GM18870 (cell line): ENCODE measurements around the gene IPO13.

Experiments used
- ATAC-seq: cut with Tn5 transposase; IDR thresholded peaks from one replicate; pipeline ENCODE4 v1.9.1; 2021; ENCODE audit warnings: moderate library complexity; ENCODE audit not compliant: unreplicated experiment

IPO13 gene, protein sequence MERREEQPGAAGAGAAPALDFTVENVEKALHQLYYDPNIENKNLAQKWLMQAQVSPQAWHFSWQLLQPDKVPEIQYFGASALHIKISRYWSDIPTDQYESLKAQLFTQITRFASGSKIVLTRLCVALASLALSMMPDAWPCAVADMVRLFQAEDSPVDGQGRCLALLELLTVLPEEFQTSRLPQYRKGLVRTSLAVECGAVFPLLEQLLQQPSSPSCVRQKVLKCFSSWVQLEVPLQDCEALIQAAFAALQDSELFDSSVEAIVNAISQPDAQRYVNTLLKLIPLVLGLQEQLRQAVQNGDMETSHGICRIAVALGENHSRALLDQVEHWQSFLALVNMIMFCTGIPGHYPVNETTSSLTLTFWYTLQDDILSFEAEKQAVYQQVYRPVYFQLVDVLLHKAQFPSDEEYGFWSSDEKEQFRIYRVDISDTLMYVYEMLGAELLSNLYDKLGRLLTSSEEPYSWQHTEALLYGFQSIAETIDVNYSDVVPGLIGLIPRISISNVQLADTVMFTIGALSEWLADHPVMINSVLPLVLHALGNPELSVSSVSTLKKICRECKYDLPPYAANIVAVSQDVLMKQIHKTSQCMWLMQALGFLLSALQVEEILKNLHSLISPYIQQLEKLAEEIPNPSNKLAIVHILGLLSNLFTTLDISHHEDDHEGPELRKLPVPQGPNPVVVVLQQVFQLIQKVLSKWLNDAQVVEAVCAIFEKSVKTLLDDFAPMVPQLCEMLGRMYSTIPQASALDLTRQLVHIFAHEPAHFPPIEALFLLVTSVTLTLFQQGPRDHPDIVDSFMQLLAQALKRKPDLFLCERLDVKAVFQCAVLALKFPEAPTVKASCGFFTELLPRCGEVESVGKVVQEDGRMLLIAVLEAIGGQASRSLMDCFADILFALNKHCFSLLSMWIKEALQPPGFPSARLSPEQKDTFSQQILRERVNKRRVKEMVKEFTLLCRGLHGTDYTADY

DNA sequence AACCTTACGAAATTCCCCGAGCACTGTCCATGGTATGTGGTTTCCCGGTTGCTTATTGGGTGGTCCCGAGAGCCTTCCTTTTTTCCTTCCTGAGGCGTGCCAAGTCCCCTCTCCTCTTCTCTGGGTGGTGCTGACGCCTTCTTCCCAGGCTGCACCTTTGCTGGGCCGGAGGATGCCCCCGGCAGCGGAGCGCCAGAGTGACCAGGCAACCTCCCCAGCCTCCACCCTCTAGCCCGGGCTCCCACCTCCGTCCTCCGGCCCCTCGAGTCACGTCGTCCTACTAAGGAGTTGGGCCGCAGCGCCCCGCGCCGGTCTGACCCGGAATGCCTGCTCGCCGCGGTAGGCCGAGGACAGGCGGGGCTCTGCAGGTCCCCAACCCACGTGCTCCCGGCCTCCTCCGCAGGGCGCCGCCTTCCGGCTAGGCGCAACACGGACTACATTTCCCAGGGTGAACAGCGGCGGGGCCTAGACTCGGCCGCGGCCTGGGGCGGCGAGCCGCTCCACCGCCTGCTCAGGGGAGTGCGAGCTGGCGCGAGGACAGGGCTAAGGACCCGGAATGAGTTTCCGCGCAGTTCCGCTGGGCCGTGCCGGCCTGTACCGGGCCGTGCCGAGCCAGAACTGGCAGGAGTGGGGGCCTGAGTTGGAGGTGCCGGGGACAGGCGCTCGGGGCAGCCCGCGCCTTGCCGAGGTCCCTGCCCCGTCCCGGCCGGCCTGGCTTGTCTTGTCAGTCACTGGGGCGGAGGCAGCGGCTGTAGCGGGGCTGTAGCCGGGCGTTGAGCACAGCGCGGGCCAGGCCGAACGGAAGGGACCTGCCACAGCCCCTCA lies at the start of gene IPO13:
Gene IPO13, plus strand, starts transcription at position 715 of the 825 bp plus-strand sequence. CDS start 651 bp downstream, outside the sequence.
- ATAC-seq: peak; percentile 80

DNA sequence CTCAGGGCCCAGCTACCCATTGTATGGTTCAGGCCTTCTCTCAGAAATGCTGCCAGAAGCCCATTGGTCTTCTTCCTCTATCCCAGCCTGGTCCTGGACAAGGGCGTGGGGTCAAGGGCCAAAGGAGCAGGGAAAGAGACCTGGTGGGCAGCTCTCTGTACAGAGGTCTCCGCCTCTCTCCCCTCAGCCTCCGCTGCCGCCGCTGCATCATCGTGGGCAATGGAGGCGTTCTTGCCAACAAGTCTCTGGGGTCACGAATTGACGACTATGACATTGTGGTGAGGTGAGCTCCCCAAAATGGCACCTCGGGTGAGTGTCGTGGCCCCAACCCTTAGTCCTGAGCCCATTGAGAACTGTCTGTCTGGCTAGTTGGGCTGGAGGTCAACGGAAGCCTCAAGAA lies 47.8 kb upstream of the IPO13 start:
- ATAC-seq: no peak

DNA sequence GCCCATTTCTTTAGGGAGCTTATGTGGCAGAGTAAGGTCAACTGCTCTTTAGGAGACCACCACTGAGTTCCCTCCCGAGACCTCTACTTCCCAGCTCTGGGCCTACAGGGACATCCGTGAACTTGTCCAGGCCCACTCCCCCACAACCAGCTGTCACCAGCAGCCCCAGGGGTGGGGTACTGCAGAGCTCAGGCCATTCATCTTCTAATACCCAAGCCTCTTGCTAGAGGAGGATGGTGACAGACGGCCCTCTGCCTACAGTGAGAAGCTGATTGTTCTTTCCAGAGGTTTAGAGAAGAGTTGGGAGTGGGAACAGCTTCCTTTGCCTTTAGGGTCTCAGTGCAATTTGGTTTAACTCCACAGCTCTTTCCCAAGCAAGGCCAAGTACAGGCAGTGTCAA lies 46.4 kb upstream of the IPO13 start:
- ATAC-seq: no peak

DNA sequence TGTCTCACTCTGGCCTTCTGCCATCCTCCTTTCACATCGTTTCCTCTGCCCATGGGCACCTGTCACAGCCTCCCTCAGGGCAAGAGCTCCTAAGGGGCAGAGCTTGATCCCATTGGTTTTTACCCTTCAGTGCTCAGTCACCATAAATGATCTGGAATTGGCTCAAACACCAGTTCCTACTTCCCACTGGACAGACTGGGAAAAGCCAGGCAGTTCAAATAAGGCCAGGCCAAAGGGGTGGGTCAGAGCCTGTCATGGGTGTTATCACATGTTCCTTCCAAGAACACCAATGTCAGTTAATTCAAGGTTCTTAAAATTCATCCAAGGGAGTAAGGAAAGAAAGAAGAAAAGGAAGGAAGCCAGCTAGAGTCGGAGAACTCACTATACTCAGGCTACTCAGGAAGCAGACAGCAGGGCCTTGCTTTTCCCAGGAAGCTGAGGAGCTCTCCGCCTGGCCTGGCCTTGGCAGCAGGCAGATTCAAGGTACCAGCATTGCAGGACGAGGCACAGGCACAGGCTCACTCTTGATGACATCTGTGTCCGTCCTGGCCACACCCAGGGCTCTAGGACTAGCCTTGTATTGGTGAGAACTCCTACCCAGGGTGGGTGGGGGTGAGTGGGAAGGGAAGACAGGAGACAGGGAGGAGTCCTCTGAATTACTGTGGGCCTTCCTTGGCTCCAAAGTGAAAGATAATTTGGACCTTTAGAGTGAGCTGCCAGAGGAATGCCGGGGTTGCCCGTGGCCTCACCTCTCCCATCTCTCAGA lies 45.4 kb upstream of the IPO13 start:
- ATAC-seq: no peak

DNA sequence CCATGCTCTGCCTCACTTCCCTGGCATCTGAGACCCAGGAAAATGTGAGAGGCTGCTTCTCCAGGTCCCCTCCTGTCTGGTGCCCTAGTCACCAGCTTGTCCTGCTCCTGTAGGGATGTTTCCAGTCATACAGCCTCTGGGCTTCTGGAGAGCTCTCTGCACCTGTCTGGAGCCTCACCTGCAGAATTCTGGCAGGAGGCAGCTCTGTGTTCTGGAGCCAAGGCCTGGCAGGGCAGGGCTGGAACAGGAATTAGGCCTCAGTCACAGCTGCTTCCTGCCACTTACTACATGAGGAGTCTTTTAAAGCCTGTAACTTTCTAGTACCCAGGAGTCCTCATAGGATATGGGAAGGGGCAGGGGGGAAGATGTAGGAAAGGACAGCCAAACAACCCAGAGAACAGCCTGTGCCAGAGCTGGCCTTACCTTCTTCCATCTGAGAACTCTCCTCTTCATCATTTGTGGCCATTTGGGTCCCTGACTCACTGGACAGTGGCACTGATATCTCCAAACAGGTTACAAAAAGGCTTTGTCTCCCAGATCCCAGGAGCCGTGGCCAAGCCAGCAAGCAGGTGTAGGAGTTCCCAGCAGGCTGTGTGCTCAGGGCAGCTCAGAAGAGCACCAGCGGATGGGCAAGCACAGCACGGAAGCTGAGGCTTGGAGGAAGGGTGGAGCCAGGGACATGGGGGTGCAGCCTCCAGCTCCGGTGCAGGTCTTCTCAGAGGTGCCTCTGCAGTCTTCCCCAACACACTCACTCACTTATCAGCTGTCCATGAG lies 44.5 kb upstream of the IPO13 start:
- no peak for ATAC-seq

DNA sequence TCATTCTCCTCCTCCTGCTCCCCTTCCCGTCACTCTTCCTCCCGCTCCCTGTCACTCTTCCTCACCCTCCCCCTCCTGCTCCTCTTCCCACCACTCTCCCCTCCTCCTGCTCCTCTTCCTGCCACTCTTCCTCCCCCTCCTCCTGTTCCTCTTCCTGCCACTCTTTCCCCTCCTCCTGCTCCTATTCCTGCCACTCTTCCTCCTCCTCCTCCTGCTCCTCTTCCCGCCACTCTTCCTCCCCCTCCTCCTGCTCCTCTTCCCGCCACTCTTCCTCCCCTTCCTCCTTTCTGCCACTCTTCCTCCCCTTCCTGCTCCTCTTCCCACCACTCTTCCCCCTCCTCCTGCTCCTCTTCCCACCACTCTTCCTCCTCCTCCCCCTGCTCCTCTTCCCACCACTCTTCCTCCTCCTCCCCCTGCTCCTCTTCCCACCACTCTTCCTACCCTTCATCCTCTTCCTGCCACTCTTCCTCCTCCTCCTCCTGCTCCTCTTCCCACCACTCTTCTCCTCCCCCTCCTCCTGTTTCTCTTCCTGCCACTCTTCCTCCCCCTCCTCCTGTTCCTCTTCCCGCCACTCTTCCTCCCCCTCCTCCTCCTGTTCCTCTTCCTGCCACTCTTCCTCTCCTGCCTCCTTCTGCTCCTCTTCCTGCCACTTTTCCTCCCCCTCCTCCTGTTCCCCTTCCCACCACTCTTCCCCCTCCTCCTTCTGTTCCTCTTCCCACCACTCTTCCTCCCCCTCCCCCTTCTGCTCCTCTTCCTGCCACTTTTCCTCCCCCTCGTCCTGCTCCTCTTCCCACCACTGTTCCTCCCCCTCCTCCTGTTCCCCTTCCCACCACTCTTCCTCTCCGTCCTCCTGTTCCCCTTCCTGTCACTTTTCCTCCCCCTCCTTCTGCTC lies 41.8 kb upstream of the IPO13 start:
- no peak for ATAC-seq

DNA sequence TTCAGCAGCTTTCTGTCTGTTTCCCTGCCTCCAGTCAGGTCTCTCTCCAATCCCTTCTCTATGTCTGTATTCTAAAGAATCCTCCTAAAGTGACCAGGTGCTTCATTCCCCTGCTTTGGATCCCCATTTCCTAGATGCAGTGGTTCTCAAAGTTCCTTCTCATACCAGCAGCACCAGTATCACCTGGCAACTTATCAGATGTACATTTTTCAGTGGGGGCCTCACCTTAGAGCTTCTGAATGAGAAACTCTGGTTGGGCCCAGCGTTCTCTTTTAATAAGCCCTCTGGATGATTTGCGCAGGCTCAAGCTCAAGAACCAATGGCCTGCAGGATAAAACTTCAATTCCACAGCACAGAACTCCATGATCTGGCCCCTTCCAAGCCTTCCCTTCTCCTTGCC lies 38.5 kb upstream of the IPO13 start:
- no peak for ATAC-seq

DNA sequence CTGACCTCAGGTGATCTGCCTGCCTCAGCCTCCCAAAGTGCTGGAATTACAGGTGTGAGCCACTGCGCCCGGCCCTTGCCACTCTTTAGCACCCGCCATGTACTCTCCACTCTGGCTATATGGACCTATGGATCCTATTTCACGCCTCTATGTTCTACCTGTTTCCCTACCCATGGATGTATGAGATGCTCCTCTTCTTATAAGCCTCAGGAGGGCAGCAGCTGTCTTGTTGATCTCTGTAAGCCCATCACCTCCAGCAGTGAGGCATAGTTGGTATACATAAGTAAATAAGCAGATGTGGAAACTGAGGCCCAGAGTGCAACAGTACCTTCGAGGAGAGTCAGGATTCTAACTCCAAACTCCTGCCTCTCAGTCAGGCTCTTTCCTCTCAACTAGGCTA lies 37.9 kb upstream of the IPO13 start:
- ATAC-seq: no peak

DNA sequence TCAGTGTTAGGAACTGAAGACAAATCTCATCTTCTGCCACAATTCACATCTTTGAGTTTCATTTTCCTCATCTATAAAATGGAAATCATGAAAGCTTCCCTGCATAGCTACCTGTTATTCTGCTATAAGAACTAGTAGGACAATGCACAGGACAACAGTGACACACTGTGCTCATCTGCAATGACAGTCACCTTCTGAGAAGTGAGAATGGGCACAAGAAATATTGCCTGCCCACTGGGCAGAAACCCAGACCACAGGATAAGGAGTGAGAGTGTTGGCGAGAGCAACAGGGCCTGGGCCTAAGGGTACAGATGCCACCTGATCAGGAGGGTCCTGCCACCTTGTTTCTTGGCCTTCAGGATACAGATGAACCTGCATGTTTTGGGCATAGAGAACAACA lies 36.4 kb upstream of the IPO13 start:
- ATAC-seq: no peak

DNA sequence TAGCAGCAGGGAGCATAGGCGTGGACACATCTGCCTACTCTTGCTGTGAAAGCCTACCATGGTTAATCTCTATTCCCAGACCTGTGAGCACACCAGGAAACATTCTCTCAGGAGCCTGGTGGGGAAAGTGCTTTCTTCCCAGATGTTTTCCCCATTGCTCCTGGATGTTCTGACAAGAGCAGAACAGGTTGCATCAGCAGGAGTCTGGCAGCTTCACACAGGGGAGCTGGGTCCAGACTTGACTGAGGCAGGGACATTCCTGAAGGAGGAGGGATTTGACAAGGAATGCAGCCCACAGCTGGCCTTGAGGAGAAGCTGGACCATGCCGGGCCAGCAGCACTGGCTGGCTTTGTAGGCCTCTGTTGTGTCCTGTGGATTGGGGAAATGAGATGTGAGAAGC lies 34.1 kb upstream of the IPO13 start:
- no peak for ATAC-seq

DNA sequence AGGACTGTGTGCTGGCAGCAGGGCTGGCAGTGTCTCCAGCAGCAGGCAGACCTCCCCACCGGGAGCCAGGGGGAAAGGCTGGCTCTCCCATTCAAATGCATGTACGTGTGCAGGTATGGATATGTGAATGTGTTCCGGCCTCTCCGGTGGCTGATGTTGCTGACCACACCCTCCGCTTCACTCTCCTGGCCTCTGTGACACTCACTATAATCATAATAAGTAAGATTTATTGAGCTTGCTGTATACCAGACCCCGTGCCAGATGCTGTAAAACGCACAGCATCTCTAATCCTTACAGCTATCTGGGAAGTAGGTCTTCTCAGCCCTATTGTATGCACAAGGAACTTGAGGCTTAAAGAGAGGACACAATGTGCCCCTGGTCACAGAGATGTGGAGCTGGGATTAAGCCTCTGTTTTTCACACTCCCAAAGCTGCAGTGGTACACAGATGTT lies 33.7 kb upstream of the IPO13 start:
- no peak for ATAC-seq

DNA sequence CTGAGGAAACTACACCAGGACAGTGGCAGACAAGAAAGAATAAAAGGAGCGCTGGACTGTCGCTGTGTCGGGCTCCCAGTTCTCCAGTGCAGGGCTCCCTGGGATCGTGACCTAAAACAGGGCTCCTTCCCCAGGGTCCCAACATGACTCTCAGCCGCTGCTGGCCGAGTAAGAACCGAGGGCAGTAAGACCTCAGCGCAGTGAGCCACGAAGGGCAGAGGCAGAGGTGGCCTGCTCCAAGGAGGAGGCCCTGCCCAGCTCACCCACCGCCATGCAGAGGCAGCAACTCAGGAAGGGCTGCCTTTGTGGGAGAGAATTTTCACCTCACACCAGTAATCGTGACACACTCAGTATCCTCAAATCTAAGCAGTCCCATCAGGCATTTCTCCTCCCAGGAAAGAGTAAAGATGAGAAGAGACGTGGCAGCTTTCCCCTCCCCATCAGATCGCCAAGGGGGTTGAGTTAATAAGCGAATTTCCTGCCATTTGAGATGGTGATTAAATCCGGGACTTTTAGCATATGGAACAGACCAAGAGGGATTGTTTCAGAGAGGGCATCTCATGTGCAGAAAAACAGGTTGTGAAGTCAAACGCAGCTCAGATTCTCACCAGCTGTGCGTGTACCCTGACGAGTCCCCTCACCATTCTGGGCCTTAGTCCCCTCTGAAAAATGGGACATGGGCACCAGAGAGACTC lies 32.9 kb upstream of the IPO13 start:
- ATAC-seq: no peak

DNA sequence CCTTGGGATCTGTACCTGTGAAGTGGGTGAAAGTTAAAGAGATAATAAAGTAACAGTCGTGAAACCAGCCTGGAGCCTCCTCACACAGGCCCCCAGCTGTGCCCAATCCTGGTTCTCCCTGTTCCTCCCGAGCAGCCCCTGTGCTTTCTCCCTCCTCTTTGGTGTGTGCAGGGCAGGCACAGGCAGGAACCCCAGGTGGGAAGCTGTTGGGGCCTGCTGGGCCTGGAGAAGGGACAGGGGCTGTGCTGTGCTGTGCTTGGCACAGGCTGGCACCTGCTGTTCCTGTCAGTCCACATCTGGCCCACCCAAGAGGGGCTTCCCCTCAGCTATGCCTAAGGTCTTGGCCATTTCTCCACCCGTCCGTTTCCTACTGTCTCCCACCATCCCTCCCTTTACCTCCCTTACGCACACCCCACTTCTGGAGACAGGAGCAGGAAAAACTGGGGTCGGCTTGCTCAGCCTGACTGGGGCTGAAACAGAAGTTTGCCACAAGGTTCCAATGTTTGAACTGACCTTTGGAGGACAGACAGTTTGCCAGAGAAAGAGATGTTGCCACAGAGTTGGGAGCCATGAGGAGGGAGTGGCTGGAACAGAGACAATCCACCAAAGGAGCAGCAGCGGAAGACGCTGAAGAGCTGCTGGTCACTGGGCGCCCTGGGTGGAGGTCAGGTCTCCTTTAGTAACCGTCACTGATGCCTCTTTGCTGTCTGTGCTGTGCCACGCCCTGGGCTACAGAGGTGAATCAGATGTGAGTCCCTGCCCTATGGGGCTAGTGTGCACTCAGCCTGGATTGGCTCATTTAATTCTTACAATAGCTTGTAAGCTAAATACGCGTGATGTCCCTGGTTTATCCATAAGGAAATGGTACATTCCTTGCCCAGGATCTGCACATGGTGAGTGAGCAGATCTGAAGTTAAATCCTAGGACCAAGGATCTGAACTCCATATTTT lies 31.9 kb upstream of the IPO13 start:
- ATAC-seq: no peak

DNA sequence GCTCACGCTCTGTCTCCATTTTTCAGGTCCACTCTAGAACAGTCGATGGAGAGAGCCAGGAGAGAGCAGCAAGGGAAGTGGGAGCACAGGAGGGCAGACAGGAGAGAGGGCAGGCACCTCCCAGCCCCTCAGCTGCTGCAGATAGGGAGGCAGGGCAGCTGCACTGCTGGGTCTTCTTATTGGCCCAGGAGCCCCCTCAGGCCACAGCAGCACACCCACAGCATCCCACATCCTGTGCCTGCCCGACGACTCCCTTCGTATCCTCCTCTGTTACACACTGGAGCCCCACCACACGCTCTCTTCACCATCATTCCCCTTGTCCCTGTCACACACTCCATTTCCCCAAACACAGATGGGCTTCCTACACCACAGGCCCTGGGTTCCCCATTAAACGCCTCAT lies 26.8 kb upstream of the IPO13 start:
- ATAC-seq: no peak

DNA sequence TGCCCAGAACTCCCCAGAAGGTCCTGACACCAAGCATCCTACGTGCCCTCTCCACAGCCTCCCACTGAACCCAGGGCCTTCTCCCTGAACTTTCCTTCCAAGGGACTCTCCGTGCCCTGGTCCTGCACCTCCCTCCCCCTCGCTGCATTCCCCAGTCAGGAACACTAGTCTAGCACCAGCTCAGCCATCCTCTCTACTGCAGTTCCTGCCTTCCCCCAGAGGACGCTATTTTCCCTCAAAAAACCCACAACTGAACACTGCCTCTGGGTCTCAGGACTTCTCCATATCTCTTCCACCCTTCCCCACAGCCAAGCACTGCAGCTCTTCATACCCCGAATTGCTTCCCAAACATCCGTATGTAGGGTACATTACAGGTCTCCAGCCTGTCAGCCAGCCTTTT lies 25.7 kb upstream of the IPO13 start:
- ATAC-seq: no peak

DNA sequence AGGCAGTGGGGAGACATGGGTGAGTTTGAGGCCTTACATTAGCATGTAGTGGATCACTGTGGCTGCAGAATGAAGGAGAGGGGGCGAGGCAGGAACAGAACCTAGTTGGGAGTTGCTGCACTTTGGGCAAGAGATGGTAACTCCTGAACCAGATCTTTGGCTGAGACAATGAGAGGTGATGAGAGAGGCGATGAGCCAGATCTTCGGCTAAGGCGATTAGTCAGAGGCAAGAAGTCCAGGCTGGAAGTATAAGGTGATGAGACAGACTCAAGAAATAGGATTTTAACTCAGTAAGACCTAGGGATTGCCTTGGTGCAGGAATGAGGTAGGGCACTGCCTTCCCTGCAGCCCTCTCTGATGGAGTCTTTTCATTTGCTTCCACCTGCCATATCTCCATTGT lies 22.2 kb upstream of the IPO13 start:
- ATAC-seq: no peak

DNA sequence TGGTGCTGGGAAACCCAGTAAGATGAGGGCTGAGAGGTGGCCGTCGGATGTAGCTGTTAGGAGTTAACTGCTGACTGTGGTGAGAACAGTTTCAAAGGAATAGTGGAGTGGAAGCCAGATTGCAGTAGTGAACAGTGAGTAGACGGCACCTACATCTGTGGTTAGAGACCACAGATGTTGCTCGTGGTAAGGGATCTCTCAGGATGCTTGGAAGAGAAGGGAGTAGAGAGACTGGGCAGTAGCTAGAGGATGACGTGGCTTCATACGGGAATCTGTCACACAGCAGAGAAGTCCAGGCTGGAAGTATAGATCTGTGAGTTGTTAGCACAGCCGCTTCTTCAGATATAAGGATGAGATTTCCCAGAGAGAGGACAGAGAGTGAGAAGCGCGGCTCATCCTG lies 20.9 kb upstream of the IPO13 start:
- no peak for ATAC-seq
